Ovary (tissue), 3 donors: ENCODE data around the gene AKR1B1.

Experiments used
- CTCF ChIP-seq, 3 donors: fragments of 450-650 bp in 2 of 3; fragments of 200-600 bp in 1 of 3; IDR thresholded peaks; one replicate each; pipeline versions ENCODE4 v1.5.1 to v1.8.0; 2016 to 2022; ENCODE audit warnings: antibody characterized with exemption in 3 of 3, mild to moderate bottlenecking in 1 of 3
- EP300 ChIP-seq: sonication (generic); formaldehyde crosslinking; IDR thresholded peaks from one replicate; pipeline ENCODE4 v1.6.1; 2017; ENCODE audit warnings: antibody characterized with exemption
- POLR2A ChIP-seq: fragments of 450-650 bp; IDR thresholded peaks from one replicate; pipeline ENCODE4 v1.6.1; 2017; ENCODE audit warnings: antibody characterized with exemption, mild to moderate bottlenecking, moderate library complexity
- donor health status: DM: no; HTN: no; CAD: no.

DNA sequence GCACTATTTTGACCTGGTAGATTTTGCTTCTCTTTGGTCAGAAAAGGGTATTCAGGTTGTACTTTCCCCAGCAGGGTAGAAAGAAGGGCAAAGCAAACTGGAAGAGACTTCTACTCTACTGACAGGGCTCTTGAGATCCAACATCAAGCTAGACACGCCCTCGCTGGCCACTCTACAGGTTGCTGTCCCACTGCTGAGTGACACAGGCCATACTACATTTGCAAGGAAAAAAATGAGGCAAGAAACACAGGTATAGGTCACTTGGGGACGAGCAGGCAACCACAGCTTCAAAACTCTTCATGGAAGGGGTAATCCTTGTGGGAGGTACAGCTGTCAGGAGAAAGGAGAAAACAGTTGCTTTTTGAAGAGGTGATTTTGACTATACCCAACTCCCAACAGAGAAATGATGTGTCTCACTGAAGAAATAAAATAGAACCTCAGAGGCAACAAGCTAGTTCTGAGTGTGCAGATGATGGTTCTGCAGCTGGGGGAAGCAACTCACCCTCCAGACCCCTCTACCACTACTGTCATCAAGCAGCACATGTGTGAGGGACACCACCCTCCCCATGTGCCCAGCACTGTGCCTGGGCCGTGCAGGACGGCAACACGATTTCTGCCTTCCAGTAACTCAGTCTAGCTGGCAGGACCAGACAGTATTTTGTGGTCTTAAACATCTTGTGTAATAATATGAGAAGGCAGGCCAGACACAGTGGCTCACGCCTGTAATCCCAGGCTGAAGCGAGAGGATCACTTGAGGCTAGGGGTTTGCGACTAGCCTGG lies 16.3 kb downstream of the AKR1B1 start:
- TF ChIP-seq POLR2A (no peak), CTCF (IDR thresholded peaks at IDR 0.05) (no peak), EP300 (no peak)
